HEK293T (cell line): Measurements from ENCODE around the gene ABCB4.

Source experiments
- ARNT ChIP-seq: fragments of 450-650 bp; IDR thresholded peaks from 2 replicates; pipeline ENCODE4 v1.6.1; 2017; ENCODE audit warnings: mild to moderate bottlenecking
- FOXA1 ChIP-seq: fragments of 450-650 bp; IDR thresholded peaks from 2 replicates; pipeline ENCODE4 v1.6.1; 2016; ENCODE audit warnings: mild to moderate bottlenecking
- FOXM1 ChIP-seq: fragments of 450-650 bp; IDR thresholded peaks from 2 replicates; pipeline ENCODE4 v1.6.1; 2017; ENCODE audit warnings: mild to moderate bottlenecking, borderline replicate concordance
- LEF1 ChIP-seq: fragments of 450-650 bp; IDR thresholded peaks from 2 replicates; pipeline ENCODE4 v1.6.1; 2017; ENCODE audit warnings: mild to moderate bottlenecking, borderline replicate concordance

DNA sequence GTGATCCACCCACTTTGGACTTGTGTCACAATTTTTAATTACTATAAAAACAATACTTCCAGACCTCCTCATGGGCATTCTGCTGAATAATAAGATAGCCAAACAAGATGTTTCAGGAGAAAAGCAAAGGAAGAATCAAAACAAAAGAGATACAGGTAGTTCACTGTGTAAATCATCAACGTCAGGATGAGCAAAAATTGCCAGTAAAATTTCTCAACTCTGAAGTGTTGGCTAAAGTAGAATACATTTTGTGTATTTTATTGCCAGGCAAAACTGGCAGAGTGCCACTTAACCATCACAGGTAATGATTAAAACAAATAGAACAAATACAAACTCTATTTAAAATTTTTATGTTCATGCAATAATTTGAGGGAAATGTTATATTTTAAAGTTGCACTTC, 24.8 kb downstream of the ABCB4 start:
- TF ChIP-seq ARNT = no peak
- TF ChIP-seq FOXA1 = no peak
- no peak for TF ChIP-seq LEF1
- no peak for TF ChIP-seq FOXM1
